ENCODE measurements around the gene CLIP2. TPM values are rescaled to one million over a fixed set of nuclear protein-coding genes. Genes with fewer than 3 reads are reported as not detected.
"Not testable (repeated sequence)": the region's sequence is repeated elsewhere in the genome, so short reads cannot be mapped to it uniquely, and the experiment has no call there.

The CLIP2 gene
- total RNA-seq, 1 experiment from 2014 or later, result 6.9 TPM

DNA sequence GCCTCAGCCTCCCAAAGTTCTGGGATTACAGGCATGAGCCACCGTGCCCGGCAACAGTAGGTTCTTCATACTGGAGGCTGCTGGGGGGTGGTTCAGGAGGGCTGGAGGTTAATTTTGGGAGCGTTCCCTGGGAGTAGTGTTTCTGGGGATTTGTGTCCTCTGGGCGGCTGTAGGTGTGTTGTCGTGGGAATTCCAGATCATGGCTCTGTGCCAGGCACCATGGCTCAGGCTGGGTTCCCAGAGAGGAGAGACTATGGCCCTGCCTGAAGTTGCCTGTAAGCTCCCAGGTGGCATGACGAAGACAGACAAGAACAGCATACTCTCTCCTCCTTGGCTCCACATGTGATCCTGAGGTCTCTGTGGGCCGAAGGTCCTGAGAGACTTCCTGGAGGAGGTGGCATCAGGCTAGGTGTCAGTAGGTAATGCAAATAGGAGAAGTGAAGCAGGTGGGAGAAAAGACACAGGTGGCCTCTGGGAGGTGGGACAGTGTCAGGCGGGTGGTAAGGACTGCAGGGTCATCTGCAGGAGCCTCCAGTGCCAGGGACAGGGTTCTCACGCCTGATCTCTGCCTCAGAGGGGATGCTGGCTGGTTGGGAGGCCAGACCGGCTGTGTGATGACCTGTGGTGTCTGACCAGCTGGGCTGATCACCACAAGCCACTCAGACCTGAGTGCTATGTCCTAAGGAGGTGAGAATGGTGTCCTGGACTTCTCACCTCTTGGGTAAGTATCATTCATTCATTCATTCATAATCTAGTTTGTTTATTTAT is 18.7 kb downstream of the CLIP2 start:
- Histone ChIP-seq H3K27me3 (no peaks in the 10 kb centered on the region), H3K4me3 (no peak overlapping the region), H3K9me3 (no peaks in the 10 kb centered on the region), H3K36me3 (no peaks in the 10 kb centered on the region)
- DNase-seq, result no peak

DNA sequence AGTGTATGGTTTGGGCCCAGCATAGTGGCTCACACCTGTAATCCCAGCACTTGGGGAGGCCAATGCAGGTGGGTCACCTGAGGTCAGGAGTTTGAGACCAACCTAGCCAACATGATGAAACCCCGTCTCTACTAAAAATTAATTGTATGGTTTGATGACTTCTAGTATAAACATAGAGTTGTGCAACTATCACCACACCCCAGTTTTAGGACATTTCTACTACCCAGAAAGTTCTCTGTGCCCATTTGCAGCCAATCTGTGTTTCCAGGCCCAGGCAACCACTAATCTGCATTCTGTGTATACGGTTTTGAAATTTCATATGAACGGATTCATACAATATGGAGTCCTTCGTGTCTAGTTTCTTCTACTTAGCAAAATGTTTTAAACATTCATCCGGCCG is 20.0 kb downstream of the CLIP2 start:
- DNase-seq, result no peak
- Histone ChIP-seq H3K9me3 (no peaks in the 10 kb centered on the region), H3K4me3 (no peak overlapping the region), H3K27me3 (no peaks in the 10 kb centered on the region), H3K36me3 (no peaks in the 10 kb centered on the region)

DNA sequence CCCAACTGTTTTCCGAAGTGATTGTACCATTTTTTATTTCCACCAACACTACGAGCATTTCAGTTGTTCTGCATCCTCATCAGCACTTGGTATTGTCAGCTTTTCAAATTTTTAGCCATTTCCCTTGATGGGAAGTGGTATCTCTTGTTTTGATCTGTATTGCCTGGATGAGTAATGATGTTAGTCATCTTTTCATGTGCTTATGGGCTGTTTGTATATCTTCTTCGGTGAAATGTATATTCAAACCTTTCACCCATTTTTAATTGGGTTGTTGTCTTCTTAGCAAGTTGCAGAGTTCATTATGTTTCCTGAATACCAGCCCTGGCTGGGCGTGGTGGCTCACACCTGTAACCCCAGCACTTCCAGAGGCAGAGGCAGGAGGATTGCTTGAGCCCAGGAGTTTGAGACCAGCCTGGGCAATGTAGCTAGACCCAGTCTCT is 22.1 kb downstream of the CLIP2 start:
- Histone ChIP-seq H3K36me3 (no peaks in the 10 kb centered on the region), H3K9me3 (no peaks in the 10 kb centered on the region), H3K4me3 (no peak overlapping the region), H3K27me3 (no peaks in the 10 kb centered on the region)
- DNase-seq, result no peak

DNA sequence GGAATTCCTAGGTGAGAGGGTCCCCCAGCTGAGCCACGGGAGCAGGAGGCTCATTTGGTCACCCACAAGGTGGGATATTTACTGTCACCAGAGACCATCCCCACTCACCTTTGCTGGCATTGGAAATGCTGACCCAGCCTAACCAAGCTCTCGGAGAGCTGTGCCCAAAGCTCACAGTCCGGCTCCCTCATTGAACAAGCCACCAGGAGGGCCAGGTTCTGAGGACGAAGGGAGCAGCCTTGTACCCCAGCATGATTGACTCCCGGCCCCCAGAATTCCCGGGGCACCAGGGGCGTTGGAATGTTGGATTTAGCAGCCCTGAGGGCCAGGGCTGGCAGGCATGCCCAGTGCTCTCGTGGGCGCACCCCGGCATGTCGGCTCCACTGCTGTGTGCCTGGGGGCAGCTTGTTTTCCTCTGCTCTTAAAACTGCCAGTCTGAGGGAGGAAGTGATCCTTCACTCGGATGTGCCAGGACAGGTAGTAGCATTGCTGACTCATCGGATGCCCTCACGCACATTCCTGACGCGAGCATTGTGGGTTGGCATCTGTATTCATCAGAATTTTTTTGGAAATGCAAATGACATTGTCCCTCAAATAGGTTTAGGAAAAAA is 23.3 kb downstream of the CLIP2 start:
- no peak for DNase-seq
- Histone ChIP-seq H3K4me3 (no peak overlapping the region), H3K27me3 (no peaks in the 10 kb centered on the region), H3K36me3 (no peaks in the 10 kb centered on the region), H3K9me3 (no peaks in the 10 kb centered on the region)

DNA sequence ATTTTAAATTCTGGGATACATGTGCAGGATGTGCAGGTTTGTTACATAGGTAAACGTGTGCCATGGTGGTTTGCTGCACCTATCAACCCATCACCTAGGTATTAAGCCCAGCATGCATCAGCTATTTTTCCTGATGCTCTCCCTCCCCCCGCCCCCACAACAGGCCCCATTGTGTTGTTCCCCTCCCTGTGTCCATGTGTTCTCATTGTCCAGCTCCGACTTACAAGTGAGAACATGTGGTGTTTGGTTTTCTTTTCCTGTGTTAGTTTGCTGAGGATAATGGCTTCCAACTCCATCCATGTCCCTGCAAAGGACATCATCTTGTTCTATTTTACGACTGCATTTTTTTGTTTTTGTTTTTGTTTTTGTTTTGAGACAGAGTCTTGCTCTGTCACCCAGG is 26.7 kb downstream of the CLIP2 start:
- H3K9me3 ChIP-seq, H3K4me3 ChIP-seq, DNase-seq, H3K36me3 ChIP-seq, H3K27me3 ChIP-seq: not testable (repeated sequence)

DNA sequence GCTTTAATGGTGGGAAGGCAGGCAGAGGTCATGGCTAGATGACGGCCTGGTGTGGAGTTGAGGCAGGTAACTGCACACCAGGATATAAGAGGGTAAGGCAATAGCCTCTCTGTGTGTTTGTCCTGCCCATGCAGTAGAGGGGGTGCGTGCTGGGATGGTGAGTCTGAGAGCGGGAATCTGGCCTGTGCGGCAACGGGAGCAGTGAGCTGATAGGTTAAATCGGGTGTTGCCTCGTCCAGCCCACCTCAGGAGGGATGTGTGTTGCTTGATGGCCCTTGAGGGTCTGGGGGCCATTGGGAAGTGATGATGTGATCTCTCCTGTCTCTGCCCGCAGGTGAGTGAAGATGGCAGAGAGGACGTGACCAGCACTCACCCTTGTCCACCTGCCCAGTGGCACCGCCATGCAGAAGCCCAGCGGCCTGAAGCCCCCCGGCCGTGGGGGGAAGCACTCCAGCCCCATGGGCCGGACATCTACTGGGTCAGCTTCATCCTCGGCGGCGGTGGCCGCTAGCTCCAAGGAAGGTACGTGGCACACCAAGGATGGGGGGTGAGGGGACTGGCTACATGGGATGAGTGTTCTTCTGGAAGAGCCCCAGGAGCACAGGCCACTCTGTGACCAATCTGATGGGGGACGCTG is 28.1 kb downstream of the CLIP2 start:
- Histone ChIP-seq H3K36me3 (no peaks in the 10 kb centered on the region), H3K9me3 (no peaks in the 10 kb centered on the region), H3K4me3 (no peak overlapping the region), H3K27me3 (no peaks in the 10 kb centered on the region)
- no peak for DNase-seq

DNA sequence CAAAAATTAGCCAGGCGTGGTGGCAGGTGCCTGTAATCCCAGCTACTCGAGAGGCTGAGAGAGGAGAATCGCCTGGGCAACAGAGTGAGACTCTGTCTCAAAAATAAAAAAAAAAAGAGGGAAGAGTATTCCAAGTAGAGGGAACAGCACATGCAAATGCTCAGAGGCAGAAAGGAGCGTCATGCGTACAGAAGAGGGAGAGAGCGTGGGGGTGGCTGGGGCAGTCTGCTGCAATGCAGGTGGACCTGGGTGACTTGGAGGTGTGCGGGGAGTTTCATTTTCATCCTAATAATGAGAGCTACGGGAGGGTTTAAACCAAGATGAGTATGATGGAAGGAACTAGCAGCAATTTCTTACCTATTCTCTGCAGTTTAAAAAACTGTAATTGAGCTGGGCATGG is 28.8 kb downstream of the CLIP2 start:
- DNase-seq, result no peak
- Histone ChIP-seq H3K9me3 (no peaks in the 10 kb centered on the region), H3K4me3 (no peak overlapping the region), H3K27me3 (no peaks in the 10 kb centered on the region), H3K36me3 (no peaks in the 10 kb centered on the region)

DNA sequence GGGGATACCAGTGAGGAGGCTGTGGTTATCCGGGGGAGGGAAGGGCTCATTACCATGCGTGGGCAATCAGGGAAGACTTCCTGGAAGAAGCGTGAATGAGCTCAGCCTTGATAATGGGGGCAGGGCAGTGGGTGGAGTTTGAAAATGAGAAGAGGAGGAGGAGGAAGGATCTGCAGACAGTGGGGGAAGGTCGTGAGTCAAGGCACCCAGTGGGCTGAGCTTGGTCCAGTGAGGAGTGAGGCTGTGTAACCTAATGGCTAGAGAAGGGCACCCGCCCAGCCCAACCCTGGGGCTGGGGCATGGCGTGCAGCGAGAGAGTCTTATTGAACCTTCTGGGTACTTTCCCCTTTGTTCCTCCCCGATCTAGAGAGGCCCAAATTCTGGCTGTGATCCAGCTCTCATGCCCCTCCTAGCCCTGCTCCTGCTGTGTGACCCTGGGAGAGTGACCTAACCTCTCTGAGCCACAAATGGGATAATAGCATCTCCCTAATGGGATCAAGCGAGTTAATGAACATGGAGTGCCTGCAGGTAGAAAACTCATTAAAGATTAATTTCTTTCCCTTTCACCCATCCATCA is 31.5 kb downstream of the CLIP2 start:
- Histone ChIP-seq H3K9me3 (no peaks in the 10 kb centered on the region), H3K36me3 (no peaks in the 10 kb centered on the region), H3K27me3 (no peaks in the 10 kb centered on the region), H3K4me3 (no peak overlapping the region)
- no peak for DNase-seq

DNA sequence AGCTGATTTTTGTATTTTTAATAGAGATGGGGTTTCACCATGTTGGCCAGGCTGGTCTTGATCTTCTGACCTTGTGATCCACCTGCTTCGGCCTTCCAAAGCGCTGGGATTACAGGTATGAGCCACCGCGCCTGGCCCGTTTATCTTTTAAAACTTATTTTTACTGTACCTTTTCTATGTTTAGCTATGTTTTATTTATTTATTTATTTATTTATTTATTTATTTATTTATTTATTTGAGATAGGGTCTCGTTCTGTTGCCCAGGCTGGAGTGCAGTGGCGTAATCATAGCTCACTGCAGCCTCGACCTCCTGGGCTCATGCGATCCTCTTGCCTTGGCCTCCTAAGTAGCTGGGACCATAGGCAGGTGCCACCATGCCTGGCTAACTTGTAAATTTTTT is 33.7 kb downstream of the CLIP2 start:
- H3K36me3 ChIP-seq, H3K4me3 ChIP-seq, H3K9me3 ChIP-seq, DNase-seq, H3K27me3 ChIP-seq: not testable (repeated sequence)

DNA sequence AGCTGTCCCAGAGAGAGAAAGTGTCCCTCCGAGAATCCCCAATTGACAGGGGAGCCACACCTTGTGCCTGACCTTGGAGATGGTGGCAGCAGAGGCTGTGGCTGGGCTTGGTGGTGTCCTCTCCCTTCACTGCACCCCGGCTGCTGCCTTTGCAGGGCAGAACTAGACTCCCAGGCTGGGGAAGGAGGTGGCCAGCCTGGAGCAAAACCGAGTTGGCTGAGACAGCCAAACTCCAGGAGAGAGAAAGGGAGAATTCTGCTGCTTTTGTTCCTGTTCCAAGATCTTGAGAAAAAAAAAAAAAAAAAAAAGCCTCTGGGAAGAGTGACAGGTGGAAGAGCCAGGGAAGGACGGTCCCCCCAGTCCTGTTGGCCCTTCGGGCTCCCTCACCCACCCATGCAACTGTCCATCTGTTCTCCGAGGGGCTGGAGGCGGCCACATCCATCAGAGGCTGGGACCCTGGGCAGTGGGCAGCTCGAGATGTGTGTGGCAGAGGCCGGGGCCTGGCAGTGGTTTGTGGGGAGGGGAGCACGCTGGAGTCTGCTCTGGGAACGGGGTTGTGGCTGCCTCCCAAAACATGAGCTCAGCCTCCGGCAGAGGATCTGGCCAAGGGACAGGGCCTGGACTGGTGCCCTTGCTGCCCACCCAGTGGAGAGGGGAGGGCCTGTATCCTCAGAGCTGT is 35.5 kb downstream of the CLIP2 start:
- DNase-seq, result peak; percentile 15
- no peaks in the 10 kb centered on the region for H3K36me3 ChIP-seq
- no peak overlapping the region for H3K4me3 ChIP-seq
- no peaks in the 10 kb centered on the region for H3K9me3 ChIP-seq
- H3K27me3 ChIP-seq, result no peaks in the 10 kb centered on the region

DNA sequence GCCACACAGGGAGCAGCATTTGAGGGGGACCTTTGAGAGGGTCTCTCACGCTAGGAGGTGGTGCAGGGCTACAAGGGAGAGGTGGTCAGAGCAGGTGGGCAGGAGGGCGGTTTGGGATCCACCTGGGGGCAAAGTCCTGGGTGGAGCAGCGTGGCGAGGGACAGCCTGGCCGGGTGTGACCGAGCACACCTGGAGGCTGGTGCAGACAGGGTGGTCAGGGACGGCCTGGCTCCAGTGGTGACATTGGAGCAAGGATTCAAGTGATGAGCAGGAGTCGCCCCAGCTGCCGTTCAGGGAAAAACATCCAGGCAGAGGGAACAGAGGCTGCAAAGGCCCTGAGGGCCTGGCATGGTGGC is 36.0 kb downstream of the CLIP2 start:
- no peaks in the 10 kb centered on the region for H3K9me3 ChIP-seq
- H3K4me3 ChIP-seq, result no peak overlapping the region
- no peaks in the 10 kb centered on the region for H3K36me3 ChIP-seq
- DNase-seq, result no peak
- H3K27me3 ChIP-seq, result no peaks in the 10 kb centered on the region

DNA sequence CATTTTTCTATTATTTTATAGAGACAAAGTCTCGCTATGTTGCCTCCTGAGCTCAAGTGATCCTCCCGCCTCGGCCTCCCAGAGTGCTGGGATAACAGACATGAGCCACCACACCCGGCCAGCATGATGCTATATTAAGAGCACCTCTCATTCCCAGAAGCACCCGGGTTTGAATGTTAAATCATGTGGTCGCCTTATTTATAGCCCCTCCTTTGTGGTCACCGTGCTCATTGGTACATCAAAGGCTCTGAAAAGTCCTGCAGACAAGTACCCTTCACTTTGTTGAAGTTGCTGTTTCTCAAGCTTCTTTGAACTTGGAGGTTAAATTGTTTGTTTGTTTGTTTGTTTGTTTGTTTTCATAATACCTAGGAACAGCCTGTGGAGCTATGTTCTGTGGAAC is 40.0 kb downstream of the CLIP2 start:
- Histone ChIP-seq H3K9me3 (no peaks in the 10 kb centered on the region), H3K27me3 (no peaks in the 10 kb centered on the region), H3K36me3 (no peaks in the 10 kb centered on the region), H3K4me3 (no peak overlapping the region)
- no peak for DNase-seq

DNA sequence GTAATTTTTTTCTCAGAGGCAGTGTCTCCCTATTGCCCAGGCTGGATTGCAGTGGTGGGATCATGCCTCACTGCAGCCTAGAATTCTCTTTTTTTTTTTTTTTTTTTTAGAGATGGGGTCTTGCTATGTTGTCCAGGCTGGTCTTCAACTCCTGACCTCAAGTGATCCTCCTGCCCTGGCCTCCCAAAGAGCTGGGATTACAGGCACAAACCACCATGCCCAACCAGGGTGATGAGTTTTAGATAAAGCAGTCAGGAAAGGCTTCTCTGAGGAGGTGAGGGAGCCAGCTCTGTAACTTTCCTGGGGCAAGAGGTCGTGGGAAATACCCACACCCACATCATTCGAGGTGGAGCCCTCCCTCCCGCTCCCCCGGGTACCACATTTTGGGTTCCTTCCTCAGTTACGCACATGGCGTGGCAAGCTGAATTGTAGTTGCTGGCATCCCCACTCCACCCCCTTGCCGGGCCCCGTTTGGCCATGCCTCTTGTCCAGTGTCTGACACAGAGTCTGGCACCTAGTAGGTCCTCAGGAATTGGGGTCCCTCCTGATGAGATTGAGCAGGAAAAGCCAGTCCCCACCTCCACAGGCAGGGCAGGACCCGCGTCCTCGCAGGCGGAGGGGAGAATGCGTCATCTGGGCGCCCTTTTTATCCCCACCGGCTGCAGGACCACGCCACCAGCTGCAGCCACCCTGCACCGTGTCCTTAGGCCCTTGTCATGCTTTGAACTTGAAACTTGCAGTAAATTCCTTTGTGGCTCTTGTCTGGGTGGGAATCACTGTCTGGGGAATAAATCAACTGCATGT is 43.4 kb downstream of the CLIP2 start:
- H3K27me3 ChIP-seq, result no peaks in the 10 kb centered on the region
- DNase-seq, result no peak

DNA sequence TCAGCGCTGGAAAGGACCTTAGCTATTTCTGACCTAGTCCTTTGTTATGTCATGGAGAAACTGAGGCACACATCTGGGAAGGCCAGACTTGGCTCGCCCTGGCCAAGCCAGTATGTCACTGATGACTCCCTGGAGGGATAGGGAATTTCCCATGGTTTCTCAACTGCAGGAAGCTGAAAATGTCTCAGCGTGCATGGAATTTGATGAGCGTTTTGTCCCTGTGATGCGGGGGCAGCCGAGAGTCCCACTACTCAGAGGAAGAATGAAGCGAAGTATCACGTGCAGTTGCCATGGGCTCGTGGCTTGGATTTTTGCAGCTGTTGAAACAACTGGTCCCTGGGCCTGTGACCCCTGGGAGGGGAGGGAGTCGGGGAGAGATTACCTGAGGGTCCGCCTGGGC is 44.8 kb downstream of the CLIP2 start:
- DNase-seq, result no peak

More for the DNA sequence above, 43.4 kb downstream of the CLIP2 start:
- H3K36me3 ChIP-seq, result no peaks in the 10 kb centered on the region
- H3K4me3 ChIP-seq, result no peak overlapping the region
- H3K9me3 ChIP-seq, result no peaks in the 10 kb centered on the region

DNA sequence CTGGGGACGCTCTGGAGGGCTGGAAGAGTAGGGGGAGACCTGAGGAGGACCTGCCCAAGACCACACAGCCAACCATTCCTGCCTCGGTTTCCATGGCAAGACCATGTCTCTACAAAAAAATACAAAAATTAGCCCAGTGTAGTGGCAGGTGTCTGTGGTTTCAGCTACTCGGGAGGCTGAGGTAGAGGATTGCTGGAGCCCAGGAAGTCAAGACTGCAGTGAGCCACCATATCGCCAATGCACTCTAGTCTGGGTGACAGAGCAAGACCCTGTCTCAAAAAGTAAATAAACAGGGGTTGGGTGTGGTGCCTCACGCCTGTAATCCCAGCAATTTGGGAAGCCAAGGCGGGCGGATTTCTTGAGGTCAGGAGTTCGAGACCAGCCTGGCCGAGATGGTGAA is 48.7 kb downstream of the CLIP2 start:
- Histone ChIP-seq H3K9me3 (no peaks in the 10 kb centered on the region), H3K4me3 (no peak overlapping the region), H3K36me3 (no peaks in the 10 kb centered on the region), H3K27me3 (no peaks in the 10 kb centered on the region)
- no peak for DNase-seq

More for the DNA sequence above, 44.8 kb downstream of the CLIP2 start:
- Histone ChIP-seq H3K36me3 (no peaks in the 10 kb centered on the region), H3K9me3 (no peaks in the 10 kb centered on the region), H3K4me3 (no peak overlapping the region), H3K27me3 (no peaks in the 10 kb centered on the region)

DNA sequence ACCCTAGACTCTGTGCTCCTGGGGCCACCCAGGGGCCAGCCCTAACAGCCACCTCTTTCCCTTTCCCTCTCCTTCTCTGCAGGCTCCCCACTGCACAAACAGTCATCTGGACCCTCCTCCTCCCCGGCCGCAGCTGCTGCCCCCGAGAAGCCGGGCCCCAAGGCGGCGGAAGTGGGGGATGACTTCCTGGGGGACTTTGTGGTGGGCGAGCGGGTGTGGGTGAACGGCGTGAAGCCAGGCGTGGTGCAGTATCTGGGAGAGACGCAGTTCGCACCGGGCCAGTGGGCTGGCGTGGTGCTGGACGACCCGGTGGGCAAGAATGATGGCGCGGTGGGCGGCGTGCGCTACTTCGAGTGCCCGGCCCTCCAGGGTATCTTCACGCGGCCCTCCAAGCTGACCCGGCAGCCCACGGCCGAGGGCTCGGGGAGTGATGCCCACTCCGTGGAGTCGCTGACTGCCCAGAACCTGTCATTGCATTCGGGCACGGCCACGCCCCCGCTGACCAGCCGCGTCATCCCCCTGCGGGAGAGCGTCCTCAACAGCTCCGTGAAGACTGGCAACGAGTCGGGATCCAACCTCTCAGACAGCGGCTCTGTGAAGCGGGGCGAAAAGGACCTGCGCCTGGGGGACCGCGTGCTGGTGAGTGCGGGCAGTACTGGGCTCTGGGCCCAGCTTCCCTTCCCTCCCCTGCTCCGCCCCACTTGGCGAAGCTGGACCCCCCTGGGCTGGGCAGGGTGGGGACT is 49.3 kb downstream of the CLIP2 start:
- H3K27me3 ChIP-seq, result no peaks in the 10 kb centered on the region
- no peaks in the 10 kb centered on the region for H3K9me3 ChIP-seq
- no peak for DNase-seq
- no peaks in the 10 kb centered on the region for H3K36me3 ChIP-seq
- H3K4me3 ChIP-seq, result no peak overlapping the region
